Thyroid gland (tissue), 4 donors: Measurements from ENCODE around the gene IRX4.

Experiments
- POLR2A ChIP-seq, 2 donors: fragments of 450-650 bp; IDR thresholded peaks; one replicate each; pipeline ENCODE4 v1.6.1; 2017; ENCODE audit warnings: antibody characterized with exemption in 2 of 2, mild to moderate bottlenecking in 2 of 2, moderate library complexity in 1 of 2
- TF ChIP-seq, protein P1 (sequence below), 6 experiments: fragments of 200-600 bp in 3 of 6; fragments of 450-650 bp in 3 of 6; sonication (generic) in 3 of 6; IDR thresholded peaks; one replicate each; pipeline ENCODE4 v1.5.1; 2016 to 2019; ENCODE audit warnings: antibody characterized with exemption in 6 of 6, mild to moderate bottlenecking in 2 of 6, inconsistent platforms in 1 of 6, moderate library complexity in 1 of 6

- TF ChIP-seq, protein P1, sequence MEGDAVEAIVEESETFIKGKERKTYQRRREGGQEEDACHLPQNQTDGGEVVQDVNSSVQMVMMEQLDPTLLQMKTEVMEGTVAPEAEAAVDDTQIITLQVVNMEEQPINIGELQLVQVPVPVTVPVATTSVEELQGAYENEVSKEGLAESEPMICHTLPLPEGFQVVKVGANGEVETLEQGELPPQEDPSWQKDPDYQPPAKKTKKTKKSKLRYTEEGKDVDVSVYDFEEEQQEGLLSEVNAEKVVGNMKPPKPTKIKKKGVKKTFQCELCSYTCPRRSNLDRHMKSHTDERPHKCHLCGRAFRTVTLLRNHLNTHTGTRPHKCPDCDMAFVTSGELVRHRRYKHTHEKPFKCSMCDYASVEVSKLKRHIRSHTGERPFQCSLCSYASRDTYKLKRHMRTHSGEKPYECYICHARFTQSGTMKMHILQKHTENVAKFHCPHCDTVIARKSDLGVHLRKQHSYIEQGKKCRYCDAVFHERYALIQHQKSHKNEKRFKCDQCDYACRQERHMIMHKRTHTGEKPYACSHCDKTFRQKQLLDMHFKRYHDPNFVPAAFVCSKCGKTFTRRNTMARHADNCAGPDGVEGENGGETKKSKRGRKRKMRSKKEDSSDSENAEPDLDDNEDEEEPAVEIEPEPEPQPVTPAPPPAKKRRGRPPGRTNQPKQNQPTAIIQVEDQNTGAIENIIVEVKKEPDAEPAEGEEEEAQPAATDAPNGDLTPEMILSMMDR (IDR thresholded peaks at IDR 0.05) = no peak
- no peak for TF ChIP-seq POLR2A (IDR thresholded peaks at IDR 0.05)
Observed at GRCh38 chr5:1881731-1882336, 891 bp downstream of the IRX4 start.
